ENCODE data around the gene NACAD. TPM values are rescaled to one million over a fixed set of nuclear protein-coding genes. Genes with fewer than 3 reads are reported as not detected.

The NACAD gene
- total RNA-seq, 6 experiments from 2014 or later = 0.09 to 0.42 (median 0.12) TPM; not detected in 1

- WGBS (ENCODE audit: insufficient coverage, low coverage, low lambda C conversion rate, missing lambda C conversion rate) = 70% methylated on average over 6 of the region's 16 CpGs
- H3K36me3 ChIP-seq = no peaks in the 10 kb centered on the region
- no peak overlapping the region for H3K4me3 ChIP-seq
- H3K27me3 ChIP-seq = no peaks in the 10 kb centered on the region
- H3K27ac ChIP-seq = no peak overlapping the region
- no peak for DNase-seq
- TF ChIP-seq POLR2A (IDR thresholded peaks at IDR 0.05) (no peak), CTCF (IDR thresholded peaks at IDR 0.05) (no peak)
- H3K4me1 ChIP-seq = no peaks in the 10 kb centered on the region
- ATAC-seq = no peak
- H3K9me3 ChIP-seq = no peaks in the 10 kb centered on the region
- intact Hi-C loops (cut with DNase I) = no loop called here
Observed at GRCh38 chr7:45122975-45123860, 34.4 kb upstream of the NACAD start.

- H3K36me3 ChIP-seq = no peaks in the 10 kb centered on the region
- no peaks in the 10 kb centered on the region for H3K9me3 ChIP-seq
- H3K27ac ChIP-seq = no peak overlapping the region
- H3K27me3 ChIP-seq = no peaks in the 10 kb centered on the region
- no peaks in the 10 kb centered on the region for H3K4me1 ChIP-seq
- no peak for DNase-seq
- no peak for ATAC-seq
- 96% methylated on average over 3 of the region's 3 CpGs for WGBS (ENCODE audit: insufficient coverage, low coverage, low lambda C conversion rate, missing lambda C conversion rate)
- TF ChIP-seq POLR2A (IDR thresholded peaks at IDR 0.05) (no peak), CTCF (IDR thresholded peaks at IDR 0.05) (no peak)
- no peak overlapping the region for H3K4me3 ChIP-seq
- intact Hi-C loops (cut with DNase I) = no loop called here
Observed at GRCh38 chr7:45119550-45119949, 30.8 kb upstream of the NACAD start.

- no peak for DNase-seq
- TF ChIP-seq POLR2A (IDR thresholded peaks at IDR 0.05) (no peak), CTCF (IDR thresholded peaks at IDR 0.05) (no peak)
- Histone ChIP-seq H3K27me3 (no peaks in the 10 kb centered on the region), H3K4me3 (no peak overlapping the region), H3K27ac (no peak overlapping the region), H3K4me1 (no peaks in the 10 kb centered on the region), H3K9me3 (no peaks in the 10 kb centered on the region), H3K36me3 (no peaks in the 10 kb centered on the region)
- no CpG with 5 or more reads among the region's 3 CpGs for WGBS (ENCODE audit: insufficient coverage, low coverage, low lambda C conversion rate, missing lambda C conversion rate)
- ATAC-seq = no peak
- intact Hi-C loops (cut with DNase I) = no loop called here
Observed at GRCh38 chr7:45118889-45119331, 30.1 kb upstream of the NACAD start.

GRCh38 chr7:45118292-45118691, 29.5 kb upstream of the NACAD start:
- no peak for TF ChIP-seq POLR2A (IDR thresholded peaks at IDR 0.05)
- no peak for TF ChIP-seq CTCF (IDR thresholded peaks at IDR 0.05)
- Histone ChIP-seq H3K4me3 (no peak overlapping the region), H3K9me3 (no peaks in the 10 kb centered on the region), H3K27me3 (no peaks in the 10 kb centered on the region), H3K27ac (no peak overlapping the region), H3K36me3 (no peaks in the 10 kb centered on the region), H3K4me1 (no peaks in the 10 kb centered on the region)
- no peak for DNase-seq
- WGBS (ENCODE audit: insufficient coverage, low coverage, low lambda C conversion rate, missing lambda C conversion rate) = 73% methylated on average over 4 of the region's 4 CpGs
- no peak for ATAC-seq
- intact Hi-C loops (cut with DNase I) = no loop called here

Measured in right lobe of liver (tissue), 6 donors.